Liver (tissue), 9 donors: ENCODE data around the gene ANKRD49. TPM values are rescaled to one million over a fixed set of nuclear protein-coding genes. Genes with fewer than 3 reads are reported as not detected.

Experiments
- DNase-seq: peaks from one replicate; pipeline ENCODE4 v3.0.0-alpha.2; 2017; ENCODE audit warnings: low spot score
- H3K27ac ChIP-seq, 2 donors: one replicate each; pipeline ENCODE4 v1.7.0; 2013; ENCODE audit warnings: inconsistent platforms in 2 of 2, low read length in 2 of 2, control low read depth in 1 of 2, low read depth in 1 of 2, mild to moderate bottlenecking in 1 of 2
- H3K27me3 ChIP-seq, 4 donors: one replicate each; pipeline versions ENCODE4 v1.6.1 to v1.7.0; 2013; ENCODE audit warnings: low read length in 3 of 4, inconsistent platforms in 1 of 4, mild to moderate bottlenecking in 1 of 4, moderate library complexity in 1 of 4; ENCODE audit not compliant: control insufficient read depth in 4 of 4, insufficient read depth in 4 of 4
- H3K36me3 ChIP-seq, 4 donors: one replicate each; pipeline versions ENCODE4 v1.6.1 to v1.7.0; 2013; ENCODE audit warnings: low read length in 3 of 4, mild to moderate bottlenecking in 3 of 4, low read depth in 1 of 4, moderate library complexity in 1 of 4; ENCODE audit not compliant: control insufficient read depth in 4 of 4, insufficient read depth in 3 of 4
- H3K4me1 ChIP-seq, 4 donors: one replicate each; pipeline versions ENCODE4 v1.6.1 to v1.7.0; 2013; ENCODE audit warnings: low read length in 3 of 4, mild to moderate bottlenecking in 3 of 4, moderate library complexity in 1 of 4; ENCODE audit not compliant: control insufficient read depth in 4 of 4, insufficient read depth in 4 of 4
- H3K4me3 ChIP-seq, 3 donors: one replicate each; pipeline versions ENCODE4 v1.6.1 to v1.7.0; 2013; ENCODE audit warnings: low read length in 3 of 3, control low read depth in 1 of 3, low read depth in 1 of 3, mild to moderate bottlenecking in 1 of 3
- H3K9ac ChIP-seq, 2 donors: one replicate each; pipeline ENCODE4 v1.7.0; 2013; ENCODE audit warnings: low read length in 2 of 2, mild to moderate bottlenecking in 2 of 2, moderate library complexity in 2 of 2, control low read depth in 1 of 2, low read depth in 1 of 2
- H3K9me3 ChIP-seq, 4 donors: one replicate each; pipeline versions ENCODE4 v1.6.1 to v1.7.0; 2013; ENCODE audit warnings: low read length in 3 of 4; ENCODE audit not compliant: control insufficient read depth in 4 of 4
- EGR1 ChIP-seq, 2 donors: IDR thresholded peaks; 2 replicates each; pipeline ENCODE4 v1.6.1; 2016 to 2018; ENCODE audit warnings: antibody characterized with exemption in 2 of 2, low read depth in 2 of 2
- FOXA1 ChIP-seq: IDR thresholded peaks from 2 replicates; pipeline ENCODE4 v1.6.1; 2016; ENCODE audit warnings: antibody characterized with exemption
- FOXA2 ChIP-seq: IDR thresholded peaks from 2 replicates; pipeline ENCODE4 v1.6.1; 2016; ENCODE audit warnings: antibody characterized with exemption
- GABPA ChIP-seq, 2 donors: IDR thresholded peaks in 1 of 2; conservative IDR thresholded peaks in 1 of 2; 2 replicates each; pipeline ENCODE4 v1.6.1; 2016; ENCODE audit warnings: antibody characterized with exemption in 2 of 2, mild to moderate bottlenecking in 1 of 2, moderate library complexity in 1 of 2
- HNF4A ChIP-seq, 2 donors: conservative IDR thresholded peaks; 2 replicates each; pipeline ENCODE4 v1.6.1; 2016; ENCODE audit warnings: antibody characterized with exemption in 2 of 2, mild to moderate bottlenecking in 2 of 2
- HNF4G ChIP-seq: IDR thresholded peaks from 2 replicates; pipeline ENCODE4 v1.6.1; 2016; ENCODE audit warnings: antibody characterized with exemption
- MAX ChIP-seq: IDR thresholded peaks from 2 replicates; pipeline ENCODE4 v1.6.1; 2016; ENCODE audit warnings: antibody characterized with exemption
- NR2F2 ChIP-seq: IDR thresholded peaks from 2 replicates; pipeline ENCODE4 v1.6.1; 2016; ENCODE audit warnings: antibody characterized with exemption
- REST ChIP-seq: IDR thresholded peaks from 2 replicates; pipeline ENCODE4 v1.6.1; 2016; ENCODE audit warnings: antibody characterized with exemption, mild to moderate bottlenecking
- RXRA ChIP-seq, 2 donors: IDR thresholded peaks; 2 replicates each; pipeline ENCODE4 v1.6.1; 2017 to 2018; ENCODE audit warnings: antibody characterized with exemption in 2 of 2, mild to moderate bottlenecking in 1 of 2
- SP1 ChIP-seq: IDR thresholded peaks from 2 replicates; pipeline ENCODE4 v1.6.1; 2018; ENCODE audit warnings: antibody characterized with exemption, mild to moderate bottlenecking
- TAF1 ChIP-seq: conservative IDR thresholded peaks from 2 replicates; pipeline ENCODE4 v1.6.1; 2016; ENCODE audit warnings: antibody characterized with exemption, mild to moderate bottlenecking
- YY1 ChIP-seq: IDR thresholded peaks from 2 replicates; pipeline ENCODE4 v1.6.1; 2016; ENCODE audit warnings: antibody characterized with exemption, mild to moderate bottlenecking
- WGBS: extraction: QIAGEN DNeasy Blood & Tissue Kit; methylation state at CpG from one replicate; pipeline ENCODE4 v1.1.7; 2013; 5-methylcytosine and 5-hydroxymethylcytosine counted together
- polyA plus RNA-seq, 2 donors: library from polyadenylated mRNA; stranded (reverse) in 1 of 2; unstranded in 1 of 2; fragments of 200-250 nt in 1 of 2; fragments of >200 nt in 1 of 2; fragmentation: Nextera tagmentation in 1 of 2; extraction: Ambion mirVana in 1 of 2; gene quantifications; one replicate each; pipeline versions ENCODE4 v1.2.1 to v1.2.3, GENCODE V29; 2013 to 2015
- total RNA-seq, 2 donors: library from RNA; depleted of rRNA; stranded (reverse); fragments of >200 nt; gene quantifications; one replicate each; pipeline ENCODE4 v1.2.3, GENCODE V29; 2014
- TF ChIP-seq, protein P1 (sequence below): fragments of 150-350 bp; IDR thresholded peaks from 2 replicates; pipeline ENCODE4 v1.5.1; 2017; ENCODE audit warnings: improper control_type of control experiment, low read depth, low read length; ENCODE audit not compliant: missing input control
- donor health status: healthy.
- donor health status: healthy.
- donor health status: healthy.
- donor health status: healthy.
- donor health status: healthy.

The ANKRD49 gene
- total and polyA plus RNA-seq, 4 donors, result 5.4 to 12.3 (median 9.8) TPM

DNA sequence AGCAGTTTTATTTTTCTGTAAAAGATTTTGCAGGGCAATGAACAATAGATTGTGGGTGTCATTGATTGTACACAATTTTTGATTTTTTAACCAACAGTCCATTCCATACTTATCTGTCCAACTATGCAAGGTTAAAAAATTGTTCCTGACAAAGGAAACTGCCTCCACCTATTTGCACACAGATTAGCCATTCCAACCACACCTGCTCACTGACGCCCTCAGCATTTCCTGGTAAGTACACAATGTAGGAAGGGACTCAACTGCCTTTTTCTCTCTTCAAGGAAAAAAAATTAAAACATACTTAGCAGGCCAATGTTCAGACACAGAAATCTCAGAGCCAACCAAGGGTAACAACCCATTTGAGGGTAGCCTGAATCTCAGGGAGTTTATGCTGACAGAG is 45.6 kb downstream of the ANKRD49 start:
- 44% methylated on average over 1 of the region's 1 CpG for WGBS
- H3K27ac ChIP-seq, result no peak overlapping the region
- DNase-seq, result no peak
- H3K4me1 ChIP-seq, result peaks cover 0 to 8% (median 3%) of the 10 kb centered on the region in 4 donors
- no peaks in the 10 kb centered on the region for H3K27me3 ChIP-seq
- H3K4me3 ChIP-seq, result no peak overlapping the region
- no peaks in the 10 kb centered on the region for H3K36me3 ChIP-seq
- H3K9me3 ChIP-seq, result no peaks in the 10 kb centered on the region
- TF ChIP-seq FOXA2, result no peak
- no peak for TF ChIP-seq MAX
- TF ChIP-seq SP1, result no peak
- TF ChIP-seq HNF4G, result no peak
- TF ChIP-seq FOXA1, result no peak
- TF ChIP-seq, protein P1, sequence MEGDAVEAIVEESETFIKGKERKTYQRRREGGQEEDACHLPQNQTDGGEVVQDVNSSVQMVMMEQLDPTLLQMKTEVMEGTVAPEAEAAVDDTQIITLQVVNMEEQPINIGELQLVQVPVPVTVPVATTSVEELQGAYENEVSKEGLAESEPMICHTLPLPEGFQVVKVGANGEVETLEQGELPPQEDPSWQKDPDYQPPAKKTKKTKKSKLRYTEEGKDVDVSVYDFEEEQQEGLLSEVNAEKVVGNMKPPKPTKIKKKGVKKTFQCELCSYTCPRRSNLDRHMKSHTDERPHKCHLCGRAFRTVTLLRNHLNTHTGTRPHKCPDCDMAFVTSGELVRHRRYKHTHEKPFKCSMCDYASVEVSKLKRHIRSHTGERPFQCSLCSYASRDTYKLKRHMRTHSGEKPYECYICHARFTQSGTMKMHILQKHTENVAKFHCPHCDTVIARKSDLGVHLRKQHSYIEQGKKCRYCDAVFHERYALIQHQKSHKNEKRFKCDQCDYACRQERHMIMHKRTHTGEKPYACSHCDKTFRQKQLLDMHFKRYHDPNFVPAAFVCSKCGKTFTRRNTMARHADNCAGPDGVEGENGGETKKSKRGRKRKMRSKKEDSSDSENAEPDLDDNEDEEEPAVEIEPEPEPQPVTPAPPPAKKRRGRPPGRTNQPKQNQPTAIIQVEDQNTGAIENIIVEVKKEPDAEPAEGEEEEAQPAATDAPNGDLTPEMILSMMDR, result no peak
- TF ChIP-seq TAF1, result no peak
- no peak for TF ChIP-seq NR2F2
- no peak overlapping the region for H3K9ac ChIP-seq

DNA sequence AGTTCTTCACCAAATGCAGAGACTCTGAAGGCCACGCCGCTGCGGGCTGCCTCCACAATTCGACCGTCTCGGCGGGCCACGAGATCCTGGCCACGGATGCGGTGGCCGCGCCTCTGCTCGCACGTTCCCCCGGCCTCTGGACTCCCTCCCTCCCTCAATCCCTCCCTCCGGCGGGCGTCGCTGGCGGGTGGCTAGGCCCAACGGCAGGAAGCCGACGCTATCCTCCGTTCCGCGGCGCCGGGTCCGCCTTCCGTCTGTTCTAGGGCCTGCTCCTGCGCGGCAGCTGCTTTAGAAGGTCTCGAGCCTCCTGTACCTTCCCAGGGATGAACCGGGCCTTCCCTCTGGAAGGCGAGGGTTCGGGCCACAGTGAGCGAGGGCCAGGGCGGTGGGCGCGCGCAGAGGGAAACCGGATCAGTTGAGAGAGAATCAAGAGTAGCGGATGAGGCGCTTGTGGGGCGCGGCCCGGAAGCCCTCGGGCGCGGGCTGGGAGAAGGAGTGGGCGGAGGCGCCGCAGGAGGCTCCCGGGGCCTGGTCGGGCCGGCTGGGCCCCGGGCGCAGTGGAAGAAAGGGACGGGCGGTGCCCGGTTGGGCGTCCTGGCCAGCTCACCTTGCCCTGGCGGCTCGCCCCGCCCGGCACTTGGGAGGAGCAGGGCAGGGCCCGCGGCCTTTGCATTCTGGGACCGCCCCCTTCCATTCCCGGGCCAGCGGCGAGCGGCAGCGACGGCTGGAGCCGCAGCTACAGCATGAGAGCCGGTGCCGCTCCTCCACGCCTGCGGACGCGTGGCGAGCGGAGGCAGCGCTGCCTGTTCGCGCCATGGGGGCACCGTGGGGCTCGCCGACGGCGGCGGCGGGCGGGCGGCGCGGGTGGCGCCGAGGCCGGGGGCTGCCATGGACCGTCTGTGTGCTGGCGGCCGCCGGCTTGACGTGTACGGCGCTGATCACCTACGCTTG is 50.2 kb downstream of the ANKRD49 start, which contains the start of gene FUT4:
TSS of gene FUT4 (plus strand) at position 227 of the 951 bp plus-strand sequence. CDS start at position 440, 213 bp downstream.
- TF ChIP-seq EGR1 (IDR thresholded peaks at IDR 0.05; ENCODE audit: low read depth in 2 of 2), result peak in 1 of 2 donors; percentile 18
- TF ChIP-seq RXRA (IDR thresholded peaks at IDR 0.05), result no peak
- TF ChIP-seq SP1, result no peak
- TF ChIP-seq GABPA (IDR thresholded peaks at IDR 0.05 in 1 of 2, conservative IDR thresholded peaks at IDR 0.05 in 1 of 2), result peak in 1 of 2 donors; percentile 49
- no peak for TF ChIP-seq HNF4A (conservative IDR thresholded peaks at IDR 0.05)
- peak; percentile 37 for TF ChIP-seq REST
- TF ChIP-seq YY1, result no peak
- WGBS, result 1% methylated on average over 109 of the region's 109 CpGs

More for the DNA sequence above, 50.2 kb downstream of the ANKRD49 start, which contains the start of gene FUT4:
- peak; percentile 66 for DNase-seq
- Histone ChIP-seq H3K9ac (peak within 1 kb of the TSS; percentile 56 to 61), H3K4me1 (peaks cover 3 to 17% (median 12%) of the 10 kb centered on the region in 4 donors), H3K27me3 (no peaks in the 10 kb centered on the region), H3K4me3 (peak within 1 kb of the TSS; percentile 57 to 72 (median 60)), H3K27ac (peak within 1 kb of the TSS; percentile 93 to 96), H3K9me3 (no peaks in the 10 kb centered on the region), H3K36me3 (no peaks in the 10 kb centered on the region)
